GM13977 (cell line): ENCODE measurements around the gene C3orf20.

Experiments used
- DNase-seq: peaks from one replicate; pipeline ENCODE4 v3.0.0; 2012; ENCODE audit warnings: low spot score
- in situ Hi-C: fragments of 300-500 bp; cut with MboI; formaldehyde crosslinking; loops from one replicate; pipeline ENCODE4 v1.12.0; 2022; ENCODE audit warnings: low sequenced_read_pairs, low pct_unique_long_range_greater_than_20kb, mixed read lengths, inconsistent platforms; ENCODE audit not compliant: unreplicated experiment
- TF ChIP-seq, protein P1 (sequence below): IDR thresholded peaks from 2 replicates; pipeline ENCODE4 v1.5.1; 2012; ENCODE audit warnings: mild to moderate bottlenecking, control low read depth; ENCODE audit not compliant: insufficient read depth; ENCODE audit errors: extremely low read depth, missing control alignments

The C3orf20 gene

DNA sequence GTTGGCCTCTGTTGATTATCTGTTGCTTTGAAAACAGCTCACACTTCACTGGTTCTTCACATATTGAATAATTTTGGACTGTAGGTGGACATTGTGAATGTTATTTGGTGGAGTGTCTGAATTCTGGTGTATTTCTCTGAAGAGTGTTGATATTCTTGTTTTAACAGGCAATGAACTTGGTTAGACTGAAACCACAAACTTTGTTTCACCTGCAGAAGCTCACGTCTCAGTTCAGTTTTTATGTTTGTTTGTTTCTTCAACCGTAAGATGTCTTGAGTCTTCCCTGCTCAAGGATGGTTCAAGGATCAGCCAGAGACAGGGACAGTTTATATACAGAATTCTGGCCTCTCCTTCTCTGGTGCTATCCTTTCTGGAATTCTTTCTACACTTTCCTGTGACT lies 43.6 kb downstream of the C3orf20 start:
- TF ChIP-seq, protein P1, sequence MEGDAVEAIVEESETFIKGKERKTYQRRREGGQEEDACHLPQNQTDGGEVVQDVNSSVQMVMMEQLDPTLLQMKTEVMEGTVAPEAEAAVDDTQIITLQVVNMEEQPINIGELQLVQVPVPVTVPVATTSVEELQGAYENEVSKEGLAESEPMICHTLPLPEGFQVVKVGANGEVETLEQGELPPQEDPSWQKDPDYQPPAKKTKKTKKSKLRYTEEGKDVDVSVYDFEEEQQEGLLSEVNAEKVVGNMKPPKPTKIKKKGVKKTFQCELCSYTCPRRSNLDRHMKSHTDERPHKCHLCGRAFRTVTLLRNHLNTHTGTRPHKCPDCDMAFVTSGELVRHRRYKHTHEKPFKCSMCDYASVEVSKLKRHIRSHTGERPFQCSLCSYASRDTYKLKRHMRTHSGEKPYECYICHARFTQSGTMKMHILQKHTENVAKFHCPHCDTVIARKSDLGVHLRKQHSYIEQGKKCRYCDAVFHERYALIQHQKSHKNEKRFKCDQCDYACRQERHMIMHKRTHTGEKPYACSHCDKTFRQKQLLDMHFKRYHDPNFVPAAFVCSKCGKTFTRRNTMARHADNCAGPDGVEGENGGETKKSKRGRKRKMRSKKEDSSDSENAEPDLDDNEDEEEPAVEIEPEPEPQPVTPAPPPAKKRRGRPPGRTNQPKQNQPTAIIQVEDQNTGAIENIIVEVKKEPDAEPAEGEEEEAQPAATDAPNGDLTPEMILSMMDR: no peak
- in situ Hi-C loops: no loop called here
- no peak for DNase-seq

DNA sequence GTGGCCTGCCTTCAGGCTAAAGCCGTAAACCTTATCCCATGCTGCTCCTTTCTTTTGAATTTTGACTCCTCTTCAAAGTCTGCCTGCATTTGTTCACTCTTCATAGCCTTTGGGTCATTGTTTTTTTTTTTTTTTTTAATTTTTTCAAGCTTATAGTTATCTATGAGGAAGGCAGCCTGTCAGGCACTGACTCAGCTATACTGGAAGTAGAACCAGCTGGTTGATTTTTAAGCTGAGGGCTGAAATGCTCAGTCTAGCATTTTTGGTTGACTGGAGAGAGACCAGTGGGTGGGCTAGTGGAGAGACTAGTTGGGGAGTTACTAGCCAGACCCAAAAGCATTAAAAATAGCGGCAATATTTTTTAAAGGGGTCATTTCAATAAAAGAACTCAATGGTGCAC lies 44.1 kb downstream of the C3orf20 start:
- TF ChIP-seq, protein P1: no peak
- in situ Hi-C loops: no loop called here
- DNase-seq: no peak

DNA sequence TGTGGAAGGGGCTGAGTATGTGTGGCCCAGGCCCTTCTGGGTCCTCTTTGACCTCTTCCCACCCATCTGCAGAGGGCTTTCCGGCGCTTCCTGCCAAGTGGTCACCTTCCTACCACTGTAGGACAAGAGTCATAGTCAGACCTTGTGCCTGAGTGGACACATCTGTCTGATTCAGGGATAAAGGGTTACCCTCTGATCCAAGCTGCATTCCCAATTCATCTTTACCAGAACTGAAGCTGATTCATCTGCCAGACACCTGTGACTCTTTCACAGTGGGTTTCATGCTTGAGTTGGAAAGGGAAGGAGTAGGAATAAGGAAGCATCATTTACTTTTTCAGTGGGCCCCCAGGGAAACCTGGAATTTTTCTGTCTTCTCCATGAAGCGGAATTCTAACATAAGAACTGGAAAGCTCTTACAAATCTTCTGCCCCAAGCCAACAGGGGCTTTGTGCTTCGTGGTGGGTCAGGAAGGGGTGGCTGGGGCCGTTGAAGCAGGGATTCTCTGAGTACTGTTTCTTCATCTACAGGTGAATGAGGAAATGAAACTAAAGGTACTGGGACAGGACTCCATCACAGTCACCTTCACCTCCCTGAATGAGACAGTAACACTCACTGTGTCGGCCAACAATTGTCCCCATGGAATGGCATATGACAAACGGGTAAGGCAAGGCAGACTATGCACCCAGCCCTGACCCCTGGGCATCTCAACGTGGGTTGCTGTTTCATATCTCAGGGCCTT lies 46.4 kb downstream of the C3orf20 start:
- TF ChIP-seq, protein P1: no peak
- no peak for DNase-seq
- in situ Hi-C loops: no loop called here

DNA sequence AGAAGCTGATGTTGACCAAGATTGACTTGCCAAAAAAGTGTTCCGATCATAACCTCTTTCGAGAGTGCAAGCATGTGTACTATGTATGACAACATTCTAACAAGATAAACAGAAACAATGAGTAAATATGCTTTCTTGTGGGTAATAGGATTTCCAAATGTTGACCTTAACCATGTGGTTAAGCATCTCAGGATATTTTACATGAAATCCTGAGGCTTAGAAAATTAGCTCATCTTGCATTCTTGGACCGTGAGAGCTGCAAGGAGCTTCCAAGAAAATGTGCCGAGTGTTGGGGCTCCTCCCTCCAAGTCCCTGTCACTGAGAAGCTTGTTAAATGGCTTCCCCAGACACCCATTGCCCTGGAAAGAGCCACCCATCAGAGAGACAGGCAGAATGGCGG lies 50.1 kb downstream of the C3orf20 start:
- no peak for DNase-seq
- in situ Hi-C loops: no loop called here
- TF ChIP-seq, protein P1: no peak

DNA sequence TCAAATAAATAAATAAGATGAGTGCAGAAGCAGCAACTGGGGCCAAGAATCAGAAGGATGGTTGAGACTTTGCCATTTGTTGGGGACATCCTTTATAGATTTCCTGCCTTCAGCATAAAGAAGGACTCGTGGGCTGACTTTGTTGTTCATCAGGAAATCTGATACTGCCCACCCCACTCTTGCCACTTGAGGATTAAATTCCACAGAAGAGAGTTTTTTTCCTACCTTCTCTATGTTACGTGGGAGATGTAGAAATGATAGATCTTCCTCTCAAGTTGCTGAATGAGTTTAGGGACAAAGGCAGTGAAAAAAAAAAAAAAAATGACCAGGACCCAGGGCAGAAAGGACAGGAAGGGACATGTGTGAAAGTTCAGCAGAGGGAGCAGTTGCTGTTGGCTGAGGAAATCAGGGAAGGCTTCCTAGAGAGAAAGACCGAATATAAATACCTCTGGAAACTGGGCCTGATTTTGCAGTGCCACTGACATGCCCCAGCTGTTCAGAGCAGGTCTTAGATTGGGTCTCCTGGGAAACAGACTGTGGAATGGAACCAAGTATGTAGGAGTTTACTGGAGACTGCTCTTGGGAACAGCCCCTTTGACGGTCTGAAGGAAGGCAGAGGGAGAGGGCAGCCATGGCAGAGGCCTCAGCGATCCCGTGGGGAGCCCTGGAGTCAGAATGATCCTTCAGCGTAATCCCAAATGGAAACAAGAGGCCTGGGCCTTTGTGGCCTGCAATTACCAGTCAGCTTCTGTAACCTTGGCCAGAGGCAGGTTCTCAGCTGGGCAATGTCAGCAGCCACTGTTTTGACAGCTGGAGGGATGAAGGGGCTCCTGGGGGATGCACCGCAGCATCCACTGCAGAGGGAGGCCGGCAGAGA lies 50.9 kb downstream of the C3orf20 start:
- in situ Hi-C loops: no loop called here

DNA sequence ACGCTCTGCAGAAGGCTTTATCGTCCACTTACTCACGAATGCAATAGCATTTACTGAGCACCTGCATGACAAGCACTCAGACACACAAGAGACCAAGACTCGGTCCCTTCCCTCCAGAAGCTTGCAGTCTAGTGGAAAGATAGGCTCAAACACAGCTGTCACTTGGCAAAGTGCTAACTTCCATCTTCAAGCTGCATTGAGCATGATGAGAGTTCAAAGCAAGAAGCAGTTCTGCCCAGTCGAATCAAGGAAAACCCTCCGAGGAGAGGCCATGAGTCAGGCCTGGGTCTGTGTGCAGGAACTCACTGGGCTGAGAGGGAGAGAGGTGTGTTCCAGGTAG lies 51.5 kb downstream of the C3orf20 start:
- DNase-seq: no peak
- in situ Hi-C loops: no loop called here
- TF ChIP-seq, protein P1: no peak

More for the DNA sequence above, 50.9 kb downstream of the C3orf20 start:
- DNase-seq: no peak
- TF ChIP-seq, protein P1: no peak
